Raji (cell line): ENCODE measurements around the gene RECQL5.

ENCODE experiments used
- POLR2A ChIP-seq: IDR thresholded peaks from 2 replicates; pipeline ENCODE4 v1.6.1; 2011; ENCODE audit warnings: low read depth, low read length, control low read depth; ENCODE audit not compliant: insufficient read depth

The RECQL5 gene

DNA sequence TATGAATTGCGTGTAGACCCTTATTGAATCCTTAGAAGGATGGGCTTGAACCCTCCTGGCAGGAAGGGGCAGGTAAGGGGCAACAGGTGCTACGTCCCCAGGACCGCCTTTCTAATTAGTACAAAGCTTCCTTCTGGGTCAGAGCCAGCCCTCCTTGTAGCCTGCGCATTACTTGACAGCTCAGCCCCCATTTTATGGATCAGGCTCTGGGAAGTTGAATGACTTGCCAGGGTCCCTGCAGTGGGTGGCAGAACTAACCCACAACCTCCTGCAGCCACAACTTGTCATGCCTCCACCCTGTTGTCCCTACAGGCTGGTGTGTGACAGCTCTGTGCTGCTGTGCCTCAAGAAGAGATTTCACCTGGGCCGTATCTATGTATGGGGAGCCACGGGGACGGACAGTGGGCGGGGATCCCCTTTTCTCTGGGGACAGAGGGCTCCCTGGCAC lies 76.6 kb downstream of the RECQL5 start:
- TF ChIP-seq POLR2A: no peak

DNA sequence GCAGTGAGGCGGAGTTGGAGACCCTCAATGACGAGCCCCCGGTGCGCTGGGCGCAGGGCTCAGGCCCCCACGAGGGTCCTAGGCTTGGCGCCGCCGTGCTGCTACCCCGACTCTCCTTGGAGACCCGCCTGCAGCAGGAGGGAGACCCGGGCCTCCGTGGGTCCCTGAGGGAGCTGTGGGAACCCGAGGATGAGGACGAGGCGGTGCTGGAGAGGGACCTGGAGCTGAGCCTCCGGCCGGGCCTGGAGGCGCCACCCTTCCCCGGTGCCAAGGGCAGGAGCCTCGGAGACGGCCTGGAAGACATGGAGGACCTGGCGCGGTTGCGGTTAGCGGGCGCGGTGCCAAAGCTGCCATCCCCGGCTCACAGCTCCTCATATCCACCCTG lies 77.0 kb downstream of the RECQL5 start:
- no peak for TF ChIP-seq POLR2A

DNA sequence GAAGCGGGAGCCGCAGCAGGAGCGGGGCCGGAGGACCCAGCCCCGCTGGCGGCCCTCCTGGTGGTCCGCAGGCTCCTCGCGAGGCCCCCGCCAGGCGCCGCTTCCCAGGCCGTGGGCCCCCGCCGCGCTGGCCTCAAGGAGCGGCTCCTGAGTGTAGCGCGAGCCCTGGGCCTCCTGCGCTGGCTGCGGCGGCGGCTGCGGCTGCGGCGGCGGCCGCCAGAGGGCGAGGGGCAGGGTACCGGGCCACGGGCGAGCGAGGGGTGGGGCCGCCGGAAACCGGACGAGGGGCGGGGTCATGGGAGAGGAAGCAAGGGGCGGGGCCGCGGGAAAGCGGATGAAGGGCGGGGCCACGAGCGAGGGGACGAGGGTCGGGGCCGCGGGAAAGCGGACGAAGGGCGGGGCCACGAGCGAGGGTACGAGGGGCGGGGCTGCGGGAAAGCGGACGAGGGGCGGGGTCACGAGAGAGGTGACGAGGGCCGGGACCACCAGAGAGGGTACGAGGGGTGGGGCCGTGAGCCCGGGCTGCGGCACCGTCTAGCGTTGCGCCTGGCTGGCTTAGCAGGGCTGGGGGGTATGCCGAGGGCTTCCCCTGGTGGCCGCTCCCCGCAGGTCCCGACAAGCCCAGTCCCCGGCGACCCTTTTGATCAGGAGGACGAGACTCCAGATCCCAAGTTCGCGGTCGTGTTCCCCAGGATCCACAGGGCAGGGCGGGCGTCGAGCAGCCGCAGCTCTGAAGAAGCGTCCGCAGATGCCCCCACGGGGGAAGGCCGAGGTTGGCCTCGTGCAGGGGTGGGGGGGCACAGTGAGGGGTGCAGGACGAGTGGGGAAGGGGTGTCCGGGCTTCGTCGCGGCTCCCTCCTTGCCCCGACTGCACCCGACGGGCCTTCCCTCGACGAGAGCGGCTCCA lies 77.7 kb downstream of the RECQL5 start:
- no peak for TF ChIP-seq POLR2A

DNA sequence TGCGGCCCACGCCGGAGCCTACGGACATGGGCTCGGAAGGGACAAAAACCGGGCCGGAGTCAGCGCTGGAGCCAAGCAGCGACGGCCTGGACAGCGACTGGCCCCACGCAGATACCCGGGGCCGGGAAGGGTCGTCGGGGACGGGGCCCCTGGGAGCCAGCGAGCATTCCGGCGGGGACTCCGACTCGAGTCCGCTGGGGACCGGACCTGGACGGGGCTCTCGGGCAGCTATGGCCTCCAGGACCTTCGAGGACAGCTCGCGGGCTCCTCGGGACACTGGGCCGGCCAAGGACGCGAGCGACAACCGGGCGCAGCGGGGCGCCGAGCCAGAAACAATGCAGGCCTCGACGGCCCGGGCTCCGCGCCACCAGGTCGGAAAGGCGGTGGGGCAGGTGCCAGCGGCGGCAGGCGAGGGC lies 78.3 kb downstream of the RECQL5 start:
- no peak for TF ChIP-seq POLR2A

DNA sequence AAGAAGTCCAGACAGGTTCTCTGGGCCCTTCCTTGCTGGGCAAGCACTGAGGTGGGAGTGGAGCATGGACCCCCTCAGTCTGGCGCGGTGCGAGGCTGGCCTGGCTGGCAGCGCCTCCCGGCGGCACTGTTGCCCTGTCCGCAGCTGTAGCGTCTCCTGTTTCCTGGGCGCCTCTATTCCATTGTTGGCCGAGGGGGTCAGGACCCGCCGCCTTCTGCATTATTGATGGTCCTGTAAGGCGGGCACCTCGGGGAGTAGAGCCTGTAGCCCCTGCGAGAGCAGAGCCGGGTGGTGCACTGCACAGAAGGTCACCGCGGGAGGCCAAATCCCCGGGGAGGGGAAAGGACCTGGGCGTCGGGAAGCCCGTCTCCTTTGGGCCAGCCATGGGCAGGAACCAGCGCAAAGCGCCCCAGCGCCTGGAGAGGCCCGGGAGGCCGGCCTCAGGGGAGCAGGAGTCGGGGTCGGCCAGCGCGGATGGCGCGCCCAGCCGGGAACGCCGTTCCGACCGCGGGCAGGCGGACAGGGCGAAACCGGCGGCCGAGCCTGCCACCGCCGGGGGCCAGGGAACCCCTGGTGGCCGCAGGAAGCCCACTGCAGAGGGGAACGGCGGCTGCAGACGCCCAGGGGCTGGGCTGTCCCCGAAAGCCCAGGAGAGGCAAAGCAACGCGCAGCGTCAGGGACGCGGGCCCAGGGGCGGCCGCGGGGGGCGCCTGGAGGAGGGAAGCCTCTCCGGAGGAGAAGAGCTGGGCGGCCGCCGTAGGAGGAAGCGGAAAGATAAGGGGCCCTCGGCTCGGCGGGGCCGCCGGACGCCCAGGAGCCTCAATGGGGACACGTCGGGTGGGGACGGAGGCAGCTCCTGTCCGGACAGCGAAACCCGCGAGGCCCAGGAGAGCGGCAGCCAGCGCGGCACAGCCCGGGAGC lies 79.0 kb downstream of the RECQL5 start, which contains the start of gene MYO15B:
Gene MYO15B, plus strand, starts transcription at position 126 of the 921 bp plus-strand sequence. Its CDS starts 258 bp downstream, at position 384.
- TF ChIP-seq POLR2A: no peak

DNA sequence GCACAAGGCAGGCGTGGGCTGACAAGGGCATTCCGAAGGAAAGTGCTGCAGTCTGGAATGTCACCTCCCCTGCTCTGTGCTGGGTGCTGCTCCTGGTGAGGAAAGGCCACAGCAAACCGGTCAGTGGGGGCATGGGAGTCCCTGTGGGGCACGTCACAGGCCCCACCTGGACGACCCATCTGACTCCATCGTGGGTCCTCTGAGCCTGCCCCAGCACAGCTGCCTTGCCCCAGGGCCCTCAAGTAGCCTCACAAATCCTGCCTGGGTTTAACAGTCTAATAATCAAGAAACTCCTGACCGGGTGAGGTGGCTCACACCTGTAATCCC lies 82.1 kb downstream of the RECQL5 start:
- no peak for TF ChIP-seq POLR2A
